H1 (cell line): ENCODE data around the gene PAX8. TPM values are rescaled to one million over a fixed set of nuclear protein-coding genes. Genes with fewer than 3 reads are reported as not detected.

Experiments used
- CBX5 ChIP-seq: fragments of 300-800, 300-1000 bp; sonication (generic); IDR thresholded peaks from 2 replicates; pipeline ENCODE4 v1.7.1; 2016; ENCODE audit warnings: antibody characterized with exemption, low read length, low read depth
- CREB1 ChIP-seq: IDR thresholded peaks from 2 replicates; pipeline ENCODE4 v1.6.1; 2012; ENCODE audit warnings: inconsistent platforms
- RAD21 ChIP-seq, 2 experiments: IDR thresholded peaks in 1 of 2; conservative IDR thresholded peaks in 1 of 2; 2 replicates each; pipeline ENCODE4 v1.6.1; 2011; ENCODE audit warnings: low read depth in 2 of 2, low read length in 2 of 2, improper control_type of control experiment in 1 of 2, inconsistent platforms in 1 of 2, mild to moderate bottlenecking in 1 of 2, moderate library complexity in 1 of 2
- polyA plus RNA-seq, 7 experiments: library from polyadenylated mRNA; depleted of rRNA in 3 of 7; stranded (reverse) in 5 of 7; unstranded in 2 of 7; fragments of >200 nt in 5 of 7; fragments of 200-250 nt in 2 of 7; gene quantifications; 1 replicate in 5 of 7; 2 replicates in 1 of 7; 4 replicates in 1 of 7; pipeline versions ENCODE4 v1.2.1 to v1.2.3, GENCODE V29; 2011 to 2013; ENCODE audit warnings: missing spikeins in 2 of 7, mixed read lengths in 2 of 7
- total RNA-seq: library from RNA; stranded (reverse); fragmentation: NEBNext Ultra II Directional; extraction: Animal tissue kit (Norgen Biotek cat#: 25700); gene quantifications from 2 replicates; pipeline ENCODE4 v1.2.1, GENCODE V29; 2021
- TF ChIP-seq, protein P1 (sequence below): IDR thresholded peaks from 2 replicates; pipeline ENCODE4 v1.6.1; 2011; ENCODE audit warnings: low read length, improper control_type of control experiment

The PAX8 gene
- total and polyA plus RNA-seq, 2 of the 8 experiments (the other 6 are each of a cell fraction or from before 2014, with no cell fraction given) = 0.02 TPM; not detected in 1

- TF ChIP-seq, protein P1, sequence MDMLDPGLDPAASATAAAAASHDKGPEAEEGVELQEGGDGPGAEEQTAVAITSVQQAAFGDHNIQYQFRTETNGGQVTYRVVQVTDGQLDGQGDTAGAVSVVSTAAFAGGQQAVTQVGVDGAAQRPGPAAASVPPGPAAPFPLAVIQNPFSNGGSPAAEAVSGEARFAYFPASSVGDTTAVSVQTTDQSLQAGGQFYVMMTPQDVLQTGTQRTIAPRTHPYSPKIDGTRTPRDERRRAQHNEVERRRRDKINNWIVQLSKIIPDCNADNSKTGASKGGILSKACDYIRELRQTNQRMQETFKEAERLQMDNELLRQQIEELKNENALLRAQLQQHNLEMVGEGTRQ = no peak
- no peak for TF ChIP-seq CREB1
- TF ChIP-seq RAD21 (IDR thresholded peaks at IDR 0.05 in 1 of 2, conservative IDR thresholded peaks at IDR 0.05 in 1 of 2; ENCODE audit: low read depth in 2 of 2, low read length in 2 of 2) = no peak
- TF ChIP-seq CBX5 = no peak
These were observed 46.0 kb downstream of the PAX8 start (continued) for GRCh38 chr2:113232740-113233139.
